Subcutaneous adipose tissue (tissue), 4 donors: ENCODE measurements around the gene RMI1. TPM values are rescaled to one million over a fixed set of nuclear protein-coding genes. Genes with fewer than 3 reads are reported as not detected.

ENCODE experiments used
- total RNA-seq, 4 donors: library from RNA; depleted of rRNA; stranded (reverse); fragments of >200 nt; gene quantifications; one replicate each; pipeline ENCODE4 v1.1.0, GENCODE V29; 2016
- TF ChIP-seq, protein P1 (sequence below): fragments of 450-650 bp; IDR thresholded peaks from one replicate; pipeline ENCODE4 v1.5.1; 2016; ENCODE audit warnings: low read depth, mild to moderate bottlenecking, control low read depth, antibody characterized with exemption, moderate library complexity

RMI1 gene
- total RNA-seq, result 1 to 10 TPM; 1.8 to 5.6 (median 5.2) TPM

DNA sequence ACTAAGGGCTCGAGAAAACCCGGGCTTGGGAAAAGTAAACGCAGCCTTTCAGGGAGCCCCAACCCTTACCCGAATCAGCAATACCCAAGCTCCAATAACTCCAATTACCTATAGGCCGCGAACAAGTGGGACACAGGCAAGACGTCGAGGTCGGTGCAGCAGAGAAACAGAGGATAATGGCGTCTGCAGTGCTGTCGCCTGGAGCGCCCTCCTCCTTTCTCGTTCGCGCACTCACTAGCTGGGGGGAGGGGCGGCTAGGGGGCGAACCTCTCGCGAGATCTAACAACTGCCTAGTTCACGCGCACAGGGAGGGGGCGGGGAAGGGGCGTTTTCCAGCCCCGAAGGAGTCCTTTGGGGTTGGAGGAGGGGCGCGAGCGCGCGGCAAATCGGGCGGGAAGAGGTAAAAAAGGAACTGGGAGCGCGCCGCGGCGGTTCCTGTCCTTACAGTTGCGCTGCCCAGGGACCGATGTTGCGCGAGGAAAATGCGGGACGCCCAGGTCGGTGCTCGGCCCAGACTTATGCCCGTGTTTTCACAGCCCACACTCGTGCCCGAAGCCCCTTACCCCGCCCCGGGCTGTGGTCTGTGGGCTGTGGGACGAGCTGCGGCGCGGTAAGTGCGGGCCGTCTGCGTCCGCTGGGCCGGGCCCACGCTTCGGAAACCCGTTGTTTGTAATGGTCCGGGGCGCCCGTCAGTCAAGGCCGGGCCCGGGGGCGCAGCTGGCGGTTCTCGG is at the start of gene RMI1:
TSS of gene RMI1 (plus strand) at position 411 of the 731 bp plus-strand sequence. CDS start 20,182 bp downstream, outside the sequence.
- TF ChIP-seq, protein P1, sequence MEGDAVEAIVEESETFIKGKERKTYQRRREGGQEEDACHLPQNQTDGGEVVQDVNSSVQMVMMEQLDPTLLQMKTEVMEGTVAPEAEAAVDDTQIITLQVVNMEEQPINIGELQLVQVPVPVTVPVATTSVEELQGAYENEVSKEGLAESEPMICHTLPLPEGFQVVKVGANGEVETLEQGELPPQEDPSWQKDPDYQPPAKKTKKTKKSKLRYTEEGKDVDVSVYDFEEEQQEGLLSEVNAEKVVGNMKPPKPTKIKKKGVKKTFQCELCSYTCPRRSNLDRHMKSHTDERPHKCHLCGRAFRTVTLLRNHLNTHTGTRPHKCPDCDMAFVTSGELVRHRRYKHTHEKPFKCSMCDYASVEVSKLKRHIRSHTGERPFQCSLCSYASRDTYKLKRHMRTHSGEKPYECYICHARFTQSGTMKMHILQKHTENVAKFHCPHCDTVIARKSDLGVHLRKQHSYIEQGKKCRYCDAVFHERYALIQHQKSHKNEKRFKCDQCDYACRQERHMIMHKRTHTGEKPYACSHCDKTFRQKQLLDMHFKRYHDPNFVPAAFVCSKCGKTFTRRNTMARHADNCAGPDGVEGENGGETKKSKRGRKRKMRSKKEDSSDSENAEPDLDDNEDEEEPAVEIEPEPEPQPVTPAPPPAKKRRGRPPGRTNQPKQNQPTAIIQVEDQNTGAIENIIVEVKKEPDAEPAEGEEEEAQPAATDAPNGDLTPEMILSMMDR, result no peak

DNA sequence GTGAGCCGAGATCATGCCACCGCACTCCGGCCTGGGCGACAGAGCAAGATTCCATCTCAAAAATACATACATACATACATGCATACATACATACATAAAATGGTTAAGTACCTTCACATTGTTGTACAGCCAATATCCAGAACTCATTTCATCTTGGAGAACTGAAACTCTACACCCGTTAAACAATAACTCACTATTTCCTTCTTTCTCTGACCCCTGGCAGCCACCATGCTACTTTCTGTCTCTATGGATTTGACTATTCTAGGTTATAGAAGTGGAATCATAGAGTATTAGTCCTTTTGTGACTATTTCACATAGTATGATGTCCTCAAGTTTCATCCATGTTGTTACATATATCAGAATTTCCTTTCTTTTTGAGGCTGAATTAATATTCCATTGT is 49.7 kb upstream of the RMI1 start:
- TF ChIP-seq, protein P1, result no peak

DNA sequence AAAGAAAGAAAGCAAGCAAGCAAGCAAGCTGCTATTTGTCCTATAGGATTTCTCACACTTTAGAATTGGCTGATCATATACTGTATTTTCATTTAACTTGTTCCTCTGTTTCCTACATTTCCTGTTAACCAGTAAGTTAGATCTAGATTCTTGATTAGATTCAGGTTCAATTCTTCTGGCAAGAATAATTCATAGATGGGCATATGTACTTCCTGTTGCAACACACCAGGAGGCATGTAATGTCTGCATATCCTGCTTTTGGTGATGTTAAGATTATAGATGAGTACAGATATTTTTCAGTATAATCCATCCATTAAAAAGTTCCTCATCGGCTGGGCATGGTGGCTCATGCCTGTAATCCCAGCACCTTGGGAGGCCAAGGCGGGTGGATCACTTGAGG is 48.6 kb upstream of the RMI1 start:
- TF ChIP-seq, protein P1, result no peak

DNA sequence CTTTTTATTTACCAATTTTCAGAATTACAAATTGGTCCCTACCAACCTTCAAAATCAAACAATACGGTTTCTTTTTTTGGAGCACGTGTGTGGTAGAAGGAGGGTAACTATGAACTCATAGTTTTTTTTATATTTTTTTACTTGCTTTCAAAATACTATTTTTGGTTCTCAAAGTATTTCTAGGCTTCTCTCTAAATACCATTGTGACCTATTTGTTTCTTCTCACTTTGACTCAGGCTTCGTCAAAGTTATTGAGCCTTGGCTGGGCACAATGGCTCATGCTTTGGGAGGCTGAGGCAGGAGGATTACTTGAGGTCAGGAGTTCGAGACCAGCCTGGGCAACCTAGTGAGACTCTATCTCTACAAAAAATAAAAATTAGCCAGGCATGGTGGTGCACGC is 47.8 kb upstream of the RMI1 start:
- TF ChIP-seq, protein P1, result no peak

DNA sequence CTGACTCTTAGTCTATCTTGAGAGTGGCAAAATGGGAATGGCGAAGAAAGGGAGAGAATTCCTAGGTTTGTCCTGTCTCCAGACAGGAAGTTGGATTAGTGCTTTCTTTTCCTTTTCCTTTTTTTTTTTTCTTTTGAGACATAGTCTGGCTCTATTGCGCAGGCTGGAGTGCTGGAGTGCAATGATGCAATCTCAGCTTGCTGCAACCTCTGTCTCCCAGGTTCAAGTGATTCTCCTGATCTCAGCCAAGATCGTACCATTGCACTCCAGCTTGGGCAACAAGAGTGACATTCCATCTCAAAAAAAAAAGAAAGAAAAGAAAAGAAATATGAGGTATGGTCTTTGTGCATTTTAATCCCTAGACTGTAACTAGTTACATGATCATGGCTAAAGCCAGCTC is 46.8 kb upstream of the RMI1 start:
- TF ChIP-seq, protein P1, result no peak

DNA sequence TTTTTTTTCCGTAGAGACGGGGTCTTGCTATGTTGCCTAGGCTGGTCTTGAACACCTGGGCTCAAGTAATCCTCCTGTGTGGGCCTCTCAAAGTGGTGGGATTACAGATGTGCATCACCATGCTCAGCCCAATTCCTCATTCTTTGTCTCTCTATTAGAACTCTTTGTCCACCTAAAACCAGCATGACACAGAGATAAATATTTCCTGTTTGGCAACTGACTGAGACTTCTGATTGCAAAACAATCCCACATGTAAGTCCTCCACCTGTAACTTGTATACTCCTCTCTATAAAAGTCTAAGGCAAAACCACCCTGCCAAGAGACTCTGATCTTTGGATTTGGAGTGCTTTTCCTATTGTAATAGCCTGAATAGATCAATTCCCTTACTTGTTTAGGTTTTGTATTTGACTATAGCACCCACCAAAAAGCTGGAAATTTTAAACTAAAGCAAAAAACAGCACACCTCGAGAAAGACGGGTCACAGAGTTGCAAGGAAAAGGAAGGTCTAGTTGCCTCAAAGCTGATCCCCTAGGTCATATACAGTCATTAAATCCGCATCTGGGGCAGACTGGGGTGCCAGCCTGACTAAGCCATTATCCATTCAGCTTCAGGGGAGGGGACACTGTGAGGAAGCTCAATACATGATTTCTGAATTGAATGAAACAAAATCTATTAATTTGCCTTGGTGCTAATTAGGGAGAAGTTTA is 45.9 kb upstream of the RMI1 start:
- TF ChIP-seq, protein P1, result no peak

DNA sequence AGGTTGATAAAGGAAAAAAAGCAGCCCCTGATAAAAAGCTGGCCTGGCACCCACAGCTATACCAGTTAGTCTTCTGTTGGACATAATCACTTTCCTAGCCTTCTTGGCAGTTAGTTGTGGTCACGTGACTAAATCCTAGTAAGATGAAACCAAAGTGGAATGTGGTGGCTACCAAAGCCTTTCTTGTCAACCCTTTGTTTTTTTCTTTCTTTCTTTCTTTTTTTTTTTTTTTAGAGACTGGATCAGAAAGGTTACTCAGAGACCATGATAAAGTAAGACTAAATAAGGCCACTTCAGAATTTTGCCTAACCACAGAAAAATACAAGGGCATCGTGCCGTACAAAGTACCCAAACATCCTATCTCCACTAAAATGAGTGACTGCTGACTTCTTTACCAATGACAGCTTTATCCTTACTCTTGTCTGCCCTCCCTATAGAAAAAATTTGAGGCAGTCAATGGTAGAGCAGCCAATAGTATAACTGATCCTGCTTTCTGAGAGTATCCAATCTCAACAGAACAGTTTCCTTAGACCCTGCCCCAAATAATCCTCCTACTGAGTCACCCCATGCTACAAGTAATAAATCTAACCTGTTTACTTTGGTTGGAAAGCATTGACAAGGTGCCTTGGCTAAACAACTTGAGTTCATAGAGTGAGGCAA is 45.2 kb upstream of the RMI1 start:
- TF ChIP-seq, protein P1, result no peak
